SU-DHL-6 (cell line): Measurements from ENCODE around the gene TBL3.

Experiments
- EZH2phosphoT487 ChIP-seq: fragments of 200-600 bp; sonication (generic), shearing (Covaris generic); conservative IDR thresholded peaks from 2 replicates; pipeline ENCODE4 v1.6.1; 2018; ENCODE audit warnings: mild to moderate bottlenecking, antibody characterized with exemption, low read length, moderate library complexity, mixed read lengths
- TF ChIP-seq, protein P1 (sequence below): fragments of 200-600 bp; sonication (generic); IDR thresholded peaks from one replicate; pipeline ENCODE4 v1.5.1; 2017; ENCODE audit warnings: antibody characterized with exemption, mild to moderate bottlenecking, low read length, moderate library complexity; ENCODE audit not compliant: insufficient read depth, poor library complexity, severe bottlenecking

DNA sequence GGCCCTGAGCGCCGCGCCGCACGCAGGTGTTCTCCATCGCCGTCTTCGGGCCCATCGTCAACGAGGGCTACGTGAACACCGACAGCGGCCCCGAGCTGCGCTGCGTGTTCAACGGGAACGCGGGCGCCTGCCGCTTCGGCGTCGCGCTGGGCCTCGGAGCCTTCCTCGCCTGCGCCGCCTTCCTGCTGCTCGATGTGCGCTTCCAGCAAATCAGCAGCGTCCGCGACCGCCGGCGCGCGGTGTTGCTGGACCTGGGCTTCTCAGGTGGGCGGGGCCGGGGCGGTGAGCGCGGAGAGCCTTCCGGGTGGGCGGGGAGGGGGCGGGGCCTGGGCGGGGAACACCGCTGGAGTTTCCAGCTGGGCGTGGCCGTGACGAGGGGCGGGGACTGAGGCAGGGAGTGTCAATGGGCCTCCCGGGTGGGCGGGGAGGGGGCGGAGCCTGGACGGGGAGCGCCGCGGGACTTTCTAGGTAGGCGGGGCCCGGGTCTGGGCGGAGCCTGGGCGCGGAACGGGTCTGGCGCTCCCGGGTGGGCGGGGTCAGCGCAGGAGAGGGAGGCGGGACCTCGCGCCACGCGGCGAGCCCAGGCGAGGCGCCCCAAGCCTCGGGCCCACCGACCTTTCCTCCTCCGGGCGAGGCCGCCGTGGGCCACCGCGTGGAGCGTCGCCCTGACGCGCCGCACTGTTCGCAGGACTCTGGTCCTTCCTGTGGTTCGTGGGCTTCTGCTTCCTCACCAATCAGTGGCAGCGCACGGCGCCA, 20.3 kb downstream of the TBL3 start:
- TF ChIP-seq, protein P1, sequence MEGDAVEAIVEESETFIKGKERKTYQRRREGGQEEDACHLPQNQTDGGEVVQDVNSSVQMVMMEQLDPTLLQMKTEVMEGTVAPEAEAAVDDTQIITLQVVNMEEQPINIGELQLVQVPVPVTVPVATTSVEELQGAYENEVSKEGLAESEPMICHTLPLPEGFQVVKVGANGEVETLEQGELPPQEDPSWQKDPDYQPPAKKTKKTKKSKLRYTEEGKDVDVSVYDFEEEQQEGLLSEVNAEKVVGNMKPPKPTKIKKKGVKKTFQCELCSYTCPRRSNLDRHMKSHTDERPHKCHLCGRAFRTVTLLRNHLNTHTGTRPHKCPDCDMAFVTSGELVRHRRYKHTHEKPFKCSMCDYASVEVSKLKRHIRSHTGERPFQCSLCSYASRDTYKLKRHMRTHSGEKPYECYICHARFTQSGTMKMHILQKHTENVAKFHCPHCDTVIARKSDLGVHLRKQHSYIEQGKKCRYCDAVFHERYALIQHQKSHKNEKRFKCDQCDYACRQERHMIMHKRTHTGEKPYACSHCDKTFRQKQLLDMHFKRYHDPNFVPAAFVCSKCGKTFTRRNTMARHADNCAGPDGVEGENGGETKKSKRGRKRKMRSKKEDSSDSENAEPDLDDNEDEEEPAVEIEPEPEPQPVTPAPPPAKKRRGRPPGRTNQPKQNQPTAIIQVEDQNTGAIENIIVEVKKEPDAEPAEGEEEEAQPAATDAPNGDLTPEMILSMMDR = no peak
- TF ChIP-seq EZH2phosphoT487 = no peak
